Effector memory CD8-positive, alpha-beta T cell (primary cell): ENCODE results near the gene CDC42BPB.

Experiments used
- ATAC-seq: fragments of 150-1000 bp; cut with Tn5 transposase; replicated peaks from 2 replicates; pipeline ENCODE4 v1.10.0; 2021; ENCODE audit warnings: mild to moderate bottlenecking, moderate library complexity
- DNase-seq, 3 experiments: peaks; one replicate each; pipeline ENCODE4 v3.0.0; 2021
- H3K27ac Mint-ChIP-seq, 2 donors: one replicate each; pipeline ENCODE4 v1.8.0; 2022; ENCODE audit warnings: mild to moderate bottlenecking in 2 of 2, mixed read lengths in 2 of 2, moderate library complexity in 2 of 2
- H3K27me3 Mint-ChIP-seq, 2 donors: one replicate each; pipeline ENCODE4 v1.8.0; 2022; ENCODE audit warnings: mixed read lengths in 2 of 2
- H3K36me3 Mint-ChIP-seq: one replicate; pipeline ENCODE4 v1.8.0; 2022; ENCODE audit warnings: mild to moderate bottlenecking, moderate library complexity, mixed read lengths; ENCODE audit not compliant: insufficient read depth
- H3K4me1 Mint-ChIP-seq, 2 donors: one replicate each; pipeline ENCODE4 v1.8.0; 2022; ENCODE audit warnings: low read depth in 2 of 2, mixed read lengths in 2 of 2
- H3K4me3 Mint-ChIP-seq, 2 donors: one replicate each; pipeline ENCODE4 v1.8.0; 2022; ENCODE audit warnings: mild to moderate bottlenecking in 2 of 2, mixed read lengths in 2 of 2, moderate library complexity in 2 of 2
- H3K9me3 Mint-ChIP-seq, 2 donors: one replicate each; pipeline ENCODE4 v1.8.0; 2022; ENCODE audit warnings: mixed read lengths in 2 of 2

Gene CDC42BPB

GRCh38 chr14:103019826-103020225 lies 37.5 kb downstream of the CDC42BPB start:
- H3K4me3 Mint-ChIP-seq, result no peak overlapping the region
- no peak for DNase-seq

GRCh38 chr14:103019236-103019635 lies 38.1 kb downstream of the CDC42BPB start:
- H3K9me3 Mint-ChIP-seq, result no peaks in the 10 kb centered on the region
- H3K27ac Mint-ChIP-seq, result no peak overlapping the region
- DNase-seq, result no peak
- H3K36me3 Mint-ChIP-seq, result peaks cover 5% of the 10 kb centered on the region
- peaks cover 5% of the 10 kb centered on the region in 2 donors for H3K4me1 Mint-ChIP-seq
- no peak for ATAC-seq
- peaks cover 76 to 86% of the 10 kb centered on the region in 2 donors for H3K27me3 Mint-ChIP-seq
- no peak overlapping the region for H3K4me3 Mint-ChIP-seq

More at GRCh38 chr14:103019826-103020225, 37.5 kb downstream of the CDC42BPB start:
- H3K4me1 Mint-ChIP-seq, result peaks cover 0 to 5% of the 10 kb centered on the region in 2 donors
- peaks cover 76 to 87% of the 10 kb centered on the region in 2 donors for H3K27me3 Mint-ChIP-seq
- H3K36me3 Mint-ChIP-seq, result peaks cover 5% of the 10 kb centered on the region
- no peaks in the 10 kb centered on the region for H3K9me3 Mint-ChIP-seq
- no peak overlapping the region for H3K27ac Mint-ChIP-seq
- no peak for ATAC-seq

GRCh38 chr14:103016594-103016993 lies 40.8 kb downstream of the CDC42BPB start:
- Mint-ChIP-seq H3K27me3 (peaks cover 54 to 62% of the 10 kb centered on the region in 2 donors), H3K9me3 (no peaks in the 10 kb centered on the region), H3K27ac (no peak overlapping the region), H3K4me3 (no peak overlapping the region), H3K36me3 (peaks cover 5% of the 10 kb centered on the region), H3K4me1 (peaks cover 3 to 5% of the 10 kb centered on the region in 2 donors)
- DNase-seq (no peak), ATAC-seq (no peak)

DNA sequence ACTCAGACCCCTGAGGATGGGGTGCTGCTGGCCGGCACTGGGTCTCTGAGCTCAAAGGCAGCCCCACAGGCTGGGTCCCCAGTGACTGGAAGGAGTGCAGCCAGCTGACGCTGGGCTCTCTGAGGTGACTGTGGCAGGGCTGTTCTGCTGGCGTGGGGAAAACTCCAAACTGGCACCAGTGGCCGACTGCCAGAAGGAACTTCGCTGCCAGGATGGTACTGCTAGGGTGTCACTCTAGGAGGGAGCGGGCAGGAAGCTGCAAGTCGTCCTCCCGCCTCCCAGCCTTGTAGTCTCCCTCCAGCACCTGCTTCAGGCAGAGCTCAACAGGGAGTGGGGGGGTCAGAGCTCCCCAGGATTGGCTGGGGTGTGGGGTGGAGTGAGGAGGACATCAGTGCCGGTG lies 41.3 kb downstream of the CDC42BPB start:
- peaks cover 3 to 5% of the 10 kb centered on the region in 2 donors for H3K4me1 Mint-ChIP-seq
- H3K4me3 Mint-ChIP-seq, result no peak overlapping the region
- no peak for ATAC-seq
- peaks cover 50 to 57% of the 10 kb centered on the region in 2 donors for H3K27me3 Mint-ChIP-seq
- no peak overlapping the region for H3K27ac Mint-ChIP-seq
- H3K36me3 Mint-ChIP-seq, result peaks cover 5% of the 10 kb centered on the region
- no peaks in the 10 kb centered on the region for H3K9me3 Mint-ChIP-seq
- no peak for DNase-seq

DNA sequence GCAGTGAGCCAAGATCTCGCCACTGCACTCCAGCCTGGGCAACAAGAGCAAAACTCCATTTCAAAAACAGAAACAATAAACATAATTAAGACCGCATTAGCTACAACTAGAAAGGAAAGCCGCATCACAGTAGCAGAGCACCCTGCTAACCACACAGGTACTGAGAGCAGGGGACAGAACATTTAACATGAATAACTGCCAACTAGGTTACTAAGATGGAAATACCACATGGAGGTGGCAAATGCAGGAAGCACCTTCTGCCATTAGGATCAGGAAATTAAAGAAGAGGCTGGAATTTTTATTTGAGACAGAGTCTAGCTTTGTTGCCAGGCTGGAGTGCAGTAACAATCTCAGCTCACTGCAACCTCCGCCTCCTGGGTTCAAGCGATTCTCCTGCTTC lies 41.9 kb downstream of the CDC42BPB start:
- Mint-ChIP-seq H3K9me3 (no peaks in the 10 kb centered on the region), H3K4me1 (peaks cover 3 to 5% of the 10 kb centered on the region in 2 donors), H3K27me3 (peaks cover 46 to 52% of the 10 kb centered on the region in 2 donors), H3K27ac (no peak overlapping the region), H3K4me3 (no peak overlapping the region), H3K36me3 (peaks cover 5% of the 10 kb centered on the region)
- no peak for DNase-seq
- no peak for ATAC-seq

DNA sequence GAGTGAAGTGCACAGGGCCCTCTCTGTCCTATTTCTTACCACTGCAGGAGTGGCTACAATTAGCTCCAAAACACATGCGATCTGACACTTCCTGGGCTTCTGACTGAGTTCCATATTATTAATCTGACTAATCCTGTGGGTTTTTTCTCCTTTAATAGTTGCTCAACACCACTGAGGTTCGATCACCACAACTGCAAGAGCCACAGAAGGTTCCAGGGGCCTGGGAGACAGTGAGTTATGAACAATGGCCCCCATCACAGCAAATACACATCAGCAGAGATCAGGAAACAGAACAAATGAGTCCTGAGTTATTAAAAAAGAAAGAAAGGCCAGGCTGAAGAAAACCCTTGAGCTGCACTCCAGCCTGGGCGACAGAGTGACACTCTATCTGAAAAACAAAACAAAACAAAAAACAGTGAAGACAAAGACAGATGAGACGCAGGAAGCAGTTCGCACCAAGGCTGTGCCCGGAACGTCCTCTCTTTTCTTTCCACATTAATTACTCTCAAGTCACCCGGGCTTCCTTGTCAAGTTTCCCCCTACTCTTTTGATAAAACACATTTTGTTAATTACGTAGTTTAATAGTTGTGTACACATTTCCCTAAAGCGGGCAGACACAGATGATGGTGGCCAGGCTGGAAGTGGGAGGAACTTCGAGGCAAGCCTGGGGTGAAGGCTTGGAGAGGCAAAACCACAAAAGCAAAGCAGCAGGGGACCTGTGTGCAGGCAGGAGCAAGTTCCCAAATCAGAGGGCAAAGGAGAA lies 42.7 kb downstream of the CDC42BPB start:
- DNase-seq (no peak), ATAC-seq (no peak)
- peaks cover 40 to 44% of the 10 kb centered on the region in 2 donors for H3K27me3 Mint-ChIP-seq
- no peaks in the 10 kb centered on the region for H3K9me3 Mint-ChIP-seq
- no peak overlapping the region for H3K27ac Mint-ChIP-seq
- H3K36me3 Mint-ChIP-seq, result peaks cover 5% of the 10 kb centered on the region
- H3K4me3 Mint-ChIP-seq, result no peak overlapping the region
- peaks cover 3 to 5% of the 10 kb centered on the region in 2 donors for H3K4me1 Mint-ChIP-seq

- ATAC-seq (no peak), DNase-seq (no peak)
- H3K4me1 Mint-ChIP-seq, result peaks cover 3 to 5% of the 10 kb centered on the region in 2 donors
- H3K27me3 Mint-ChIP-seq, result peaks cover 25 to 28% of the 10 kb centered on the region in 2 donors
- no peak overlapping the region for H3K4me3 Mint-ChIP-seq
- H3K9me3 Mint-ChIP-seq, result no peaks in the 10 kb centered on the region
- no peak overlapping the region for H3K27ac Mint-ChIP-seq
- no peaks in the 10 kb centered on the region for H3K36me3 Mint-ChIP-seq
These were observed 44.3 kb downstream of the CDC42BPB start for GRCh38 chr14:103013028-103013427.

GRCh38 chr14:103009559-103009958 lies 47.8 kb downstream of the CDC42BPB start:
- H3K27ac Mint-ChIP-seq, result no peak overlapping the region
- ATAC-seq, result no peak
- no peaks in the 10 kb centered on the region for H3K36me3 Mint-ChIP-seq
- no peaks in the 10 kb centered on the region for H3K9me3 Mint-ChIP-seq
- no peak overlapping the region for H3K4me3 Mint-ChIP-seq
- peaks cover 3 to 16% of the 10 kb centered on the region in 2 donors for H3K27me3 Mint-ChIP-seq
- H3K4me1 Mint-ChIP-seq, result peaks cover 0 to 3% of the 10 kb centered on the region in 2 donors
- DNase-seq, result no peak

- DNase-seq (no peak), ATAC-seq (no peak)
- no peaks in the 10 kb centered on the region for H3K4me1 Mint-ChIP-seq
- H3K9me3 Mint-ChIP-seq, result no peaks in the 10 kb centered on the region
- no peak overlapping the region for H3K27ac Mint-ChIP-seq
- peaks cover 0 to 12% of the 10 kb centered on the region in 2 donors for H3K27me3 Mint-ChIP-seq
- H3K36me3 Mint-ChIP-seq, result no peaks in the 10 kb centered on the region
- H3K4me3 Mint-ChIP-seq, result no peak overlapping the region
These were observed 48.5 kb downstream of the CDC42BPB start for GRCh38 chr14:103008768-103009357.

DNA sequence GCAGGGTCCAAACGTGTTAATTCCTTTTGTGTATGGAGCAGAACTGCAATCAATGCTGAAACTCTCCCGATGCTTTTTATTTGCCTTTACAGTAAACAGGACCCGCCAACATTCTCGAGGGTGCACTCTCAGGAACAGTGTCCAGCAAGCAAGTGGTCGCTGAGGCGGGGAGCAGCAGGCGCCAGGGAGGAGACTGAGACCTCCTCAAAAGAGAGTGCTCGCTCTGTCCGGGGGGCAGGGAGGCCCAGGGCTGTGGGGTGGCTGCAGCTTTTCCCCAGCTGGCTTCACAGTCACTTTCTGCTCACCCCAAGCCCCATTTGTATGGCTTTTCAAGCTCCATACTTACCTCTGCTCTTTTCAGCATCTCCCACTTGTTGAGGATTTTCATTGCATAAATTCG lies 49.2 kb downstream of the CDC42BPB start:
- no peaks in the 10 kb centered on the region for H3K36me3 Mint-ChIP-seq
- no peak overlapping the region for H3K4me3 Mint-ChIP-seq
- ATAC-seq, result no peak
- H3K27ac Mint-ChIP-seq, result no peak overlapping the region
- H3K27me3 Mint-ChIP-seq, result peaks cover 0 to 12% of the 10 kb centered on the region in 2 donors
- H3K9me3 Mint-ChIP-seq, result no peaks in the 10 kb centered on the region
- no peaks in the 10 kb centered on the region for H3K4me1 Mint-ChIP-seq
- DNase-seq, result no peak

DNA sequence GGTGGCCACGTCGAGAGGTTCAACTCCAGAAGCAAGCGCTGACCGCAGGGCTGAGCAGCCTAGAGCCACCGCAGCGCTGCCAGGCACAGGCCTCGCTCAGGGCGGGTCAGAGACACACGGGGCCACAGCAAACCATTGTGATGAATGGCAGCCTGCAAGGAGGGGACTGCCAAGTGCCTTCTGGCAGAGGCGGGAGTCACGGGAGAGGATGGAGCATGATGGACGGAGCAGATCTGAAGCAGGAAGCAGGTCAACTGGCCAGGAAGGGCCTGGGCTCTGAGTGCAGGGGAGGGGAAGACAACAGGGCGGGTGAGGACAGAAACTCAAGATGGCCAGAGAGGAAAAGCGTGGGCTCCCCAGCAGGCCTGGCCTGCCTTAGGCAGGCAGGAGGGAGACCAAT lies 49.8 kb downstream of the CDC42BPB start:
- Mint-ChIP-seq H3K27me3 (peaks cover 0 to 12% of the 10 kb centered on the region in 2 donors), H3K36me3 (no peaks in the 10 kb centered on the region), H3K9me3 (no peaks in the 10 kb centered on the region), H3K4me3 (no peak overlapping the region), H3K4me1 (no peaks in the 10 kb centered on the region), H3K27ac (peak overlapping the region in 1 of 2 donors; percentile 24)
- DNase-seq, result no peak
- ATAC-seq, result no peak

GRCh38 chr14:103006991-103007520 lies 50.3 kb downstream of the CDC42BPB start:
- H3K9me3 Mint-ChIP-seq, result no peaks in the 10 kb centered on the region
- no peak for ATAC-seq

DNA sequence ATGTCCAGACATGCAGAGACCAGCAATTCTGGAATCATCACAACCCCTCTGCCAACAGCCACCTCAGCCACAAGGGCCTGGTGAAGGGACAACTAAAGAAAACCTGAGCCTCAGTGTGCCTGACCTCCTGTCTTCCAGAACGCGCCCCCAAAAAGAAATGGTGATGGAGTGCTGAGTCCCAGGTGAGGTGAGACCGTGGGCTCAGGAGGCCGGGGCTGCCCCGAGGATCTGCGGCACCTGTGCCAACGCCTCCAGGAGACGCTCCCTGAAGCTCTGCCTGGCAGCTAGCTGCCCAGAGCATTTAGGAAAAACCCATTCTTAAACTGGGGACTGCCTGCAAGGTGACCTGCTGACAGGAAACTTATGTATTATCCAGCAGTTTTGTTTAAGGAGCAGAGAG lies 51.2 kb downstream of the CDC42BPB start:
- Mint-ChIP-seq H3K4me3 (no peak overlapping the region), H3K36me3 (no peaks in the 10 kb centered on the region), H3K9me3 (no peaks in the 10 kb centered on the region), H3K27ac (no peak overlapping the region), H3K27me3 (peaks cover 0 to 12% of the 10 kb centered on the region in 2 donors), H3K4me1 (no peaks in the 10 kb centered on the region)
- no peak for ATAC-seq
- no peak for DNase-seq

More at GRCh38 chr14:103006991-103007520, 50.3 kb downstream of the CDC42BPB start:
- no peaks in the 10 kb centered on the region for H3K4me1 Mint-ChIP-seq
- DNase-seq, result no peak
- H3K36me3 Mint-ChIP-seq, result no peaks in the 10 kb centered on the region
- peak overlapping the region in 1 of 2 donors; percentile 24 for H3K27ac Mint-ChIP-seq
- no peak overlapping the region for H3K4me3 Mint-ChIP-seq
- peaks cover 0 to 12% of the 10 kb centered on the region in 2 donors for H3K27me3 Mint-ChIP-seq

DNA sequence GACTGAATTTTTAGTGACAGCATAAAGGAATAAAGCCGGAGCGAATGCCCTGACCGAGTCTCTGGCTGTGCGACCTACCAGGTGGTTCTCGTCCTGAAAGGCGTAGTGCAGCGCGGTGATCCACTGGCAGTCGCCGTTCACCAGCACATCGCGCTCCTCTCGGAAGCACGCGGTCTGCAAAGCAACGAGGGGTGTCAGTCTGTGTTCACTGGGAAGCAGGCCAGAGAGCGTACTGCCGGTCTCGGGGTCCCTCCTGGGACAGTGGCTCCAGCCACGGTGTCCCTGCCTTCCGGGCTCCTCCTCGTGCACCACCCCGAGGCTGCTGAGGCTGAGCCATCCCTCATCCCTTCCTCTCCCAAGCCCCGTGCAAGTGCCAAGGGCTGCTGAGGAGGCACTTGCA lies 53.5 kb downstream of the CDC42BPB start:
- no peak overlapping the region for H3K4me3 Mint-ChIP-seq

More for the DNA sequence above, 53.5 kb downstream of the CDC42BPB start:
- no peaks in the 10 kb centered on the region for H3K4me1 Mint-ChIP-seq
- H3K27me3 Mint-ChIP-seq, result peaks cover 0 to 12% of the 10 kb centered on the region in 2 donors
- H3K9me3 Mint-ChIP-seq, result no peaks in the 10 kb centered on the region
- no peak for DNase-seq
- H3K27ac Mint-ChIP-seq, result no peak overlapping the region
- H3K36me3 Mint-ChIP-seq, result peaks cover 4% of the 10 kb centered on the region
- no peak for ATAC-seq
